Measurements from ENCODE around the gene ZNF711. TPM values are rescaled to one million over a fixed set of nuclear protein-coding genes. Genes with fewer than 3 reads are reported as not detected.

Gene ZNF711
- total RNA-seq (ENCODE audit: low replicate concordance), result 14.6 and 25.7 TPM in 2 replicates
- long read RNA-seq, partial matches to known transcripts, result 24 of 25 reads
- long read RNA-seq, other reads (novel, unspliced or antisense), result 1 of 25 reads

GRCh38 chrX:85243761-85244449 is at the start of gene ZNF711, which contains the start of gene SATL1:
Gene ZNF711 (plus strand): TSS chrX:85243991. CDS start chrX:85247573, 3,582 bp downstream.
Gene SATL1 (minus strand): TSS chrX:85243779. CDS start chrX:85108968, 134,811 bp downstream.
- peak; percentile 80 for DNase-seq (ENCODE audit: extremely low spot score, unreplicated experiment)
- Mint-ChIP-seq H3K36me3 (no peaks in the 10 kb centered on the region), H3K9me3 (no peaks in the 10 kb centered on the region), H3K4me3 (peak within 1 kb of the TSS; percentile 94), H3K27ac (peak within 1 kb of the TSS; percentile 91), H3K27me3 (no peaks in the 10 kb centered on the region), H3K4me1 (ENCODE audit: unreplicated experiment) (peaks cover 4% of the 10 kb centered on the region)
- TF ChIP-seq, protein P1, sequence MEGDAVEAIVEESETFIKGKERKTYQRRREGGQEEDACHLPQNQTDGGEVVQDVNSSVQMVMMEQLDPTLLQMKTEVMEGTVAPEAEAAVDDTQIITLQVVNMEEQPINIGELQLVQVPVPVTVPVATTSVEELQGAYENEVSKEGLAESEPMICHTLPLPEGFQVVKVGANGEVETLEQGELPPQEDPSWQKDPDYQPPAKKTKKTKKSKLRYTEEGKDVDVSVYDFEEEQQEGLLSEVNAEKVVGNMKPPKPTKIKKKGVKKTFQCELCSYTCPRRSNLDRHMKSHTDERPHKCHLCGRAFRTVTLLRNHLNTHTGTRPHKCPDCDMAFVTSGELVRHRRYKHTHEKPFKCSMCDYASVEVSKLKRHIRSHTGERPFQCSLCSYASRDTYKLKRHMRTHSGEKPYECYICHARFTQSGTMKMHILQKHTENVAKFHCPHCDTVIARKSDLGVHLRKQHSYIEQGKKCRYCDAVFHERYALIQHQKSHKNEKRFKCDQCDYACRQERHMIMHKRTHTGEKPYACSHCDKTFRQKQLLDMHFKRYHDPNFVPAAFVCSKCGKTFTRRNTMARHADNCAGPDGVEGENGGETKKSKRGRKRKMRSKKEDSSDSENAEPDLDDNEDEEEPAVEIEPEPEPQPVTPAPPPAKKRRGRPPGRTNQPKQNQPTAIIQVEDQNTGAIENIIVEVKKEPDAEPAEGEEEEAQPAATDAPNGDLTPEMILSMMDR (conservative IDR thresholded peaks at IDR 0.05), result no peak

GRCh38 chrX:85196319-85196718 is 47.5 kb upstream of the ZNF711 start:
- Mint-ChIP-seq H3K4me1 (ENCODE audit: unreplicated experiment) (no peaks in the 10 kb centered on the region), H3K27ac (no peak overlapping the region), H3K9me3 (peaks cover 9% of the 10 kb centered on the region), H3K36me3 (no peaks in the 10 kb centered on the region), H3K27me3 (no peaks in the 10 kb centered on the region), H3K4me3 (no peak overlapping the region)
- TF ChIP-seq, protein P1 (conservative IDR thresholded peaks at IDR 0.05), result no peak
- no peak for DNase-seq (ENCODE audit: extremely low spot score, unreplicated experiment)

- Mint-ChIP-seq H3K4me1 (ENCODE audit: unreplicated experiment) (no peaks in the 10 kb centered on the region), H3K9me3 (no peaks in the 10 kb centered on the region), H3K4me3 (no peak overlapping the region), H3K36me3 (no peaks in the 10 kb centered on the region), H3K27ac (no peak overlapping the region), H3K27me3 (no peaks in the 10 kb centered on the region)
- DNase-seq (ENCODE audit: extremely low spot score, unreplicated experiment), result no peak
- TF ChIP-seq, protein P1 (conservative IDR thresholded peaks at IDR 0.05), result no peak
Measured at GRCh38 chrX:85203461-85203970, 40.3 kb upstream of the ZNF711 start.

DNA sequence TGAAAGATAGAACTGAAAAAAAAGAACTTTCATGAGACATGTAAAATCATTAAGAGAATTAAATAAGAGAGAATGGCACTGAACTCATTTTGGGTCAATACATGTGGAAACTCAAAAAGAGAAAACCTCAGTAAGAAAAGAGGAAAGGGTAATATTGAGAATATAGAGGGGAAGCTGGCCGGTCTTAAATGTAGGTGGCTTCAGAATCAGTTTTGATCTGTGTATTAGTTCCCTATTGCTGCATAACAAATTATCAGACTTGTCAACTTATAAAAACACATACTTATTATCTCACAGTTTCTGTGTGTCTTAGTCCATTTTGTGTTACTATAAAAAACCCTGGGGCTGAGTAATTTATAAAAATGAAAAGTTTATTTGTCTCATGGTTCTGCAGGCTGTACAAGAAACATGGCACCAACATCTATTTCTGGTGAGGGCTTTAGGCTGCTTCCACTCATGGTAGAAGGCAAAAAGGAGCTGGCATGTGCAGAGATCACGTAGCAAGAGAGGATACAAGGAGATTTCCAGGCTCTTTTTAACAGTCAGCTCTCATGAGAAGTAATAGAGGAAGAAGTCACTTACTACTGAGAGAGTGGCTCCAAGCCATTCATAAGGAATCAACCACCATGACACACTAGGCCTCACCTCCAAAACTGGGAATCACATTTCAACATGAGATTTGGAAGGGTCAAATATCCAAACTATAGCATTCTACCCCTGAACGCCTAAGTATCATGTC is 29.8 kb upstream of the ZNF711 start:
- TF ChIP-seq, protein P1 (conservative IDR thresholded peaks at IDR 0.05), result no peak
- Mint-ChIP-seq H3K4me3 (no peak overlapping the region), H3K36me3 (no peaks in the 10 kb centered on the region), H3K27me3 (no peaks in the 10 kb centered on the region), H3K4me1 (ENCODE audit: unreplicated experiment) (no peaks in the 10 kb centered on the region), H3K9me3 (no peaks in the 10 kb centered on the region), H3K27ac (no peak overlapping the region)
- no peak for DNase-seq (ENCODE audit: extremely low spot score, unreplicated experiment)

- Mint-ChIP-seq H3K4me1 (ENCODE audit: unreplicated experiment) (no peaks in the 10 kb centered on the region), H3K4me3 (no peak overlapping the region), H3K27me3 (no peaks in the 10 kb centered on the region), H3K9me3 (no peaks in the 10 kb centered on the region), H3K27ac (no peak overlapping the region), H3K36me3 (no peaks in the 10 kb centered on the region)
- no peak for DNase-seq (ENCODE audit: extremely low spot score, unreplicated experiment)
- TF ChIP-seq, protein P1 (conservative IDR thresholded peaks at IDR 0.05), result no peak
Measured at GRCh38 chrX:85215946-85216345, 27.8 kb upstream of the ZNF711 start.

All from type B pancreatic cell (in vitro differentiated cells).